ENCODE data around the gene NSUN2. TPM values are rescaled to one million over a fixed set of nuclear protein-coding genes. Genes with fewer than 3 reads are reported as not detected.

The NSUN2 gene
- total RNA-seq, 3 donors from 2014 or later (not counting 1 experiment from before 2014, with no cell fraction given): 61.3 to 87.4 (median 81.4) TPM

GRCh38 chr5:6607559-6607936, 25.3 kb downstream of the NSUN2 start:
- H3K36me3 ChIP-seq (ENCODE audit: control insufficient read depth, insufficient read depth, low read length): peaks cover 80% of the 10 kb centered on the region
- intact Hi-C loops (cut with micrococcal nuclease): no loop called here
- H3K27ac ChIP-seq (ENCODE audit: low read length): no peak overlapping the region
- Mint-ChIP-seq H3K27me3 (ENCODE audit: low read depth in 2 of 2) (no peaks in the 10 kb centered on the region), H3K4me3 (no peak overlapping the region), H3K36me3 (peaks cover 23% of the 10 kb centered on the region), H3K27ac (no peak overlapping the region), H3K9me3 (no peaks in the 10 kb centered on the region), H3K4me1 (peaks cover 11 to 20% of the 10 kb centered on the region in 2 donors)
- H3K4me3 ChIP-seq (ENCODE audit: low read length): no peak overlapping the region
- no peaks in the 10 kb centered on the region for H3K27me3 ChIP-seq (ENCODE audit: control insufficient read depth, insufficient read depth, low read length)
- H3K9me3 ChIP-seq (ENCODE audit: control insufficient read depth, insufficient read depth, low read length): no peaks in the 10 kb centered on the region
- DNase-seq: no peak
- H3K4me1 ChIP-seq (ENCODE audit: control insufficient read depth, insufficient read depth, low read length): no peaks in the 10 kb centered on the region
- no peak for ATAC-seq
- WGBS (ENCODE audit: insufficient coverage): 94% methylated on average over 5 of the region's 5 CpGs
- no peak for TF ChIP-seq CTCF (IDR thresholded peaks at IDR 0.05)

- H3K27ac Mint-ChIP-seq: no peak overlapping the region
- Histone ChIP-seq H3K27ac (ENCODE audit: low read length) (no peak overlapping the region), H3K27me3 (ENCODE audit: control insufficient read depth, insufficient read depth, low read length) (no peaks in the 10 kb centered on the region), H3K4me3 (ENCODE audit: low read length) (no peak overlapping the region), H3K4me1 (ENCODE audit: control insufficient read depth, insufficient read depth, low read length) (no peaks in the 10 kb centered on the region), H3K36me3 (ENCODE audit: control insufficient read depth, insufficient read depth, low read length) (peaks cover 79% of the 10 kb centered on the region), H3K9me3 (ENCODE audit: control insufficient read depth, insufficient read depth, low read length) (no peaks in the 10 kb centered on the region)
- peaks cover 28% of the 10 kb centered on the region for H3K36me3 Mint-ChIP-seq
- no peaks in the 10 kb centered on the region for H3K9me3 Mint-ChIP-seq
- TF ChIP-seq CTCF (IDR thresholded peaks at IDR 0.05): no peak
- DNase-seq (no peak), ATAC-seq (no peak)
- 90% methylated on average over 7 of the region's 9 CpGs for WGBS (ENCODE audit: insufficient coverage)
- no peaks in the 10 kb centered on the region for H3K27me3 Mint-ChIP-seq (ENCODE audit: low read depth in 2 of 2)
- intact Hi-C loops (cut with micrococcal nuclease): no loop called here
- peaks cover 6 to 15% of the 10 kb centered on the region in 2 donors for H3K4me1 Mint-ChIP-seq
- no peak overlapping the region for H3K4me3 Mint-ChIP-seq
Observed at GRCh38 chr5:6606884-6607558, 25.8 kb downstream of the NSUN2 start.

- intact Hi-C loops (cut with micrococcal nuclease): no loop called here
- no peaks in the 10 kb centered on the region for H3K9me3 Mint-ChIP-seq
- H3K27me3 Mint-ChIP-seq (ENCODE audit: low read depth in 2 of 2): no peaks in the 10 kb centered on the region
- no peak overlapping the region for H3K27ac Mint-ChIP-seq
- H3K4me3 Mint-ChIP-seq: no peak overlapping the region
- peaks cover 41% of the 10 kb centered on the region for H3K36me3 Mint-ChIP-seq
- peaks cover 5 to 6% of the 10 kb centered on the region in 2 donors for H3K4me1 Mint-ChIP-seq
- Histone ChIP-seq H3K9me3 (ENCODE audit: control insufficient read depth, insufficient read depth, low read length) (no peaks in the 10 kb centered on the region), H3K27ac (ENCODE audit: low read length) (no peak overlapping the region), H3K27me3 (ENCODE audit: control insufficient read depth, insufficient read depth, low read length) (no peaks in the 10 kb centered on the region), H3K4me1 (ENCODE audit: control insufficient read depth, insufficient read depth, low read length) (no peaks in the 10 kb centered on the region), H3K4me3 (ENCODE audit: low read length) (no peak overlapping the region), H3K36me3 (ENCODE audit: control insufficient read depth, insufficient read depth, low read length) (peaks cover 81% of the 10 kb centered on the region)
- WGBS (ENCODE audit: insufficient coverage): 97% methylated on average over 12 of the region's 12 CpGs
- no peak for TF ChIP-seq CTCF (IDR thresholded peaks at IDR 0.05)
- DNase-seq (no peak), ATAC-seq (no peak)
Observed at GRCh38 chr5:6604946-6605345, 27.9 kb downstream of the NSUN2 start.

GRCh38 chr5:6604341-6604740, 28.5 kb downstream of the NSUN2 start:
- no peak for DNase-seq
- Mint-ChIP-seq H3K27ac (no peak overlapping the region), H3K4me1 (peaks cover 5 to 6% of the 10 kb centered on the region in 2 donors), H3K36me3 (peaks cover 41% of the 10 kb centered on the region), H3K4me3 (no peak overlapping the region), H3K27me3 (ENCODE audit: low read depth in 2 of 2) (no peaks in the 10 kb centered on the region), H3K9me3 (no peaks in the 10 kb centered on the region)
- peaks cover 80% of the 10 kb centered on the region for H3K36me3 ChIP-seq (ENCODE audit: control insufficient read depth, insufficient read depth, low read length)
- 96% methylated on average over 6 of the region's 6 CpGs for WGBS (ENCODE audit: insufficient coverage)
- no peak overlapping the region for H3K27ac ChIP-seq (ENCODE audit: low read length)
- no peaks in the 10 kb centered on the region for H3K4me1 ChIP-seq (ENCODE audit: control insufficient read depth, insufficient read depth, low read length)
- H3K9me3 ChIP-seq (ENCODE audit: control insufficient read depth, insufficient read depth, low read length): no peaks in the 10 kb centered on the region
- no peaks in the 10 kb centered on the region for H3K27me3 ChIP-seq (ENCODE audit: control insufficient read depth, insufficient read depth, low read length)
- intact Hi-C loops (cut with micrococcal nuclease): no loop called here
- TF ChIP-seq CTCF (IDR thresholded peaks at IDR 0.05): no peak
- ATAC-seq: no peak
- H3K4me3 ChIP-seq (ENCODE audit: low read length): no peak overlapping the region
